IMR-90 (cell line): ENCODE results near the gene CIDEC. TPM values are rescaled to one million over a fixed set of nuclear protein-coding genes. Genes with fewer than 3 reads are reported as not detected.

Experiments
- ATAC-seq: fragments of 200-7000 bp; cut with Tn5 transposase; 2 replicates; pipeline ENCODE4 v1.9.1; 2020; ENCODE audit warnings: low read depth, mild to moderate bottlenecking, moderate library complexity
- BruUV-seq: library from RNA; stranded (reverse); fragments of 400-500 nt; replicated peaks from 2 replicates; lab custom pipeline; 2021; lab: Mats Ljungman, UMichigan
- CTCF ChIA-PET: fragments of 300-600 bp; formaldehyde crosslinking; extraction: SDS; loops from one replicate; lab custom pipeline; 2021; ENCODE audit warnings: antibody characterized with exemption; lab: Yijun Ruan, JAX
- POLR2A ChIA-PET: fragments of 300-600 bp; sonication (Branson Sonifier 250); formaldehyde crosslinking; loops from one replicate; lab custom pipeline; 2022; ENCODE audit warnings: antibody characterized with exemption; ENCODE audit not compliant: unreplicated experiment; lab: Charles Lee
- DNase-seq: peaks from one replicate; pipeline ENCODE4 v3.0.0; 2013
- H2AFZ ChIP-seq: replicated peaks from 2 replicates; pipeline ENCODE3; 2013; ENCODE audit warnings: low read length, mild to moderate bottlenecking; ENCODE audit not compliant: poor library complexity
- H2AK5ac ChIP-seq: 2 replicates; pipeline ENCODE4 v1.6.1; 2013; ENCODE audit warnings: low read depth, low read length, inconsistent platforms
- H2AK9ac ChIP-seq: replicated peaks from 2 replicates; pipeline ENCODE3; 2013; ENCODE audit warnings: mild to moderate bottlenecking, low read depth, low read length, moderate library complexity; ENCODE audit not compliant: poor library complexity
- H2BK120ac ChIP-seq: 2 replicates; pipeline ENCODE4 v1.6.1; 2013; ENCODE audit warnings: low read depth, low read length, inconsistent platforms
- H2BK15ac ChIP-seq: 3 replicates; pipeline ENCODE4 v1.6.1; 2013; ENCODE audit warnings: low read depth, low read length, inconsistent platforms
- H2BK20ac ChIP-seq: 2 replicates; pipeline ENCODE4 v1.6.1; 2013; ENCODE audit warnings: low read depth, mild to moderate bottlenecking, inconsistent platforms, low read length, moderate library complexity
- H2BK5ac ChIP-seq: 2 replicates; pipeline ENCODE4 v1.6.1; 2013; ENCODE audit warnings: mild to moderate bottlenecking, low read depth, low read length, inconsistent platforms; ENCODE audit not compliant: poor library complexity, severe bottlenecking
- H3K14ac ChIP-seq: replicated peaks from 2 replicates; pipeline ENCODE4 v1.6.1; 2013; ENCODE audit warnings: low read depth, low read length, inconsistent platforms
- H3K18ac ChIP-seq: 2 replicates; pipeline ENCODE4 v1.6.1; 2013; ENCODE audit warnings: low read depth, low read length, control low read depth
- H3K23ac ChIP-seq: 2 replicates; pipeline ENCODE4 v1.6.1; 2013; ENCODE audit warnings: low read depth, low read length, inconsistent platforms
- H3K27ac ChIP-seq: 2 replicates; pipeline ENCODE4 v1.5.1; 2013; ENCODE audit warnings: mild to moderate bottlenecking, control low read depth, low read length; ENCODE audit not compliant: insufficient read depth
- H3K27me3 ChIP-seq: 2 replicates; pipeline ENCODE4 v1.6.1; 2013; ENCODE audit warnings: low read length; ENCODE audit not compliant: control insufficient read depth, insufficient read depth
- H3K36me3 ChIP-seq: 2 replicates; pipeline ENCODE4 v1.6.1; 2013; ENCODE audit warnings: low read length, mixed read lengths; ENCODE audit not compliant: control insufficient read depth, insufficient read depth
- H3K4ac ChIP-seq: 2 replicates; pipeline ENCODE4 v1.6.1; 2013; ENCODE audit warnings: low read depth, low read length, inconsistent platforms
- H3K4me1 ChIP-seq: 2 replicates; pipeline ENCODE4 v1.6.1; 2013; ENCODE audit warnings: low read length, mixed read lengths; ENCODE audit not compliant: control insufficient read depth, insufficient read depth
- H3K4me2 ChIP-seq: 2 replicates; pipeline ENCODE4 v1.6.1; 2013; ENCODE audit warnings: low read depth, mild to moderate bottlenecking, control low read depth, low read length, moderate library complexity
- H3K4me3 ChIP-seq: 2 replicates; pipeline ENCODE4 v1.5.1; 2013; ENCODE audit warnings: low read depth, mild to moderate bottlenecking, control low read depth, low read length, moderate library complexity; ENCODE audit not compliant: insufficient read depth
- H3K56ac ChIP-seq: 2 replicates; pipeline ENCODE4 v1.6.1; 2013; ENCODE audit warnings: low read length, inconsistent platforms; ENCODE audit not compliant: insufficient read depth; ENCODE audit errors: extremely low read depth
- H3K79me1 ChIP-seq, 2 experiments: 2 replicates each; pipeline ENCODE4 v1.6.1; 2013; ENCODE audit warnings: low read length in 2 of 2, inconsistent platforms in 1 of 2, low read depth in 1 of 2
- H3K9ac ChIP-seq: 2 replicates; pipeline ENCODE4 v1.6.1; 2013; ENCODE audit warnings: low read depth, low read length, control low read depth
- H3K9me1 ChIP-seq: 2 replicates; pipeline ENCODE4 v1.6.1; 2013; ENCODE audit warnings: low read length, inconsistent platforms; ENCODE audit not compliant: insufficient read depth
- H3K9me3 ChIP-seq: 2 replicates; pipeline ENCODE4 v1.6.1; 2013; ENCODE audit warnings: low read length; ENCODE audit not compliant: control insufficient read depth, insufficient read depth
- H4K20me1 ChIP-seq: 2 replicates; pipeline ENCODE4 v1.6.1; 2013; ENCODE audit warnings: low read length, inconsistent platforms; ENCODE audit not compliant: insufficient read depth
- H4K5ac ChIP-seq: 2 replicates; pipeline ENCODE4 v1.6.1; 2013; ENCODE audit warnings: mild to moderate bottlenecking, low read depth, low read length, control low read depth
- H4K8ac ChIP-seq, 2 experiments: 2 replicates each; pipeline ENCODE4 v1.6.1; 2013; ENCODE audit warnings: low read depth in 2 of 2, low read length in 2 of 2, control low read depth in 1 of 2, inconsistent platforms in 1 of 2
- H4K91ac ChIP-seq: 2 replicates; pipeline ENCODE4 v1.6.1; 2013; ENCODE audit warnings: low read depth, low read length, inconsistent platforms; ENCODE audit not compliant: insufficient read depth
- BHLHE40 ChIP-seq: fragments of 150-350 bp; IDR thresholded peaks from 2 replicates; pipeline ENCODE4 v1.6.1; 2016; ENCODE audit warnings: mild to moderate bottlenecking, low read depth, low read length
- CHD1 ChIP-seq: IDR thresholded peaks from 2 replicates; pipeline ENCODE4 v1.6.1; 2012; ENCODE audit warnings: low read depth, low read length, improper control_type of control experiment
- CTCF ChIP-seq: conservative IDR thresholded peaks from 2 replicates; pipeline ENCODE4 v1.5.1; 2012; ENCODE audit warnings: mild to moderate bottlenecking, low read depth, low read length, improper control_type of control experiment
- ELK1 ChIP-seq: fragments of 150-350 bp; IDR thresholded peaks from 2 replicates; pipeline ENCODE4 v1.6.1; 2016; ENCODE audit warnings: low read depth, mild to moderate bottlenecking, low read length, moderate library complexity, borderline replicate concordance
- FOS ChIP-seq: fragments of 150-350 bp; IDR thresholded peaks from 2 replicates; pipeline ENCODE4 v1.6.1; 2016; ENCODE audit warnings: low read depth, low read length
- MAFK ChIP-seq: IDR thresholded peaks from 2 replicates; pipeline ENCODE4 v1.6.1; 2012; ENCODE audit warnings: low read depth, low read length, improper control_type of control experiment
- MAZ ChIP-seq: IDR thresholded peaks from 2 replicates; pipeline ENCODE4 v1.6.1; 2012; ENCODE audit warnings: low read depth, mild to moderate bottlenecking, low read length, improper control_type of control experiment, moderate library complexity, borderline replicate concordance
- MXI1 ChIP-seq: IDR thresholded peaks from 2 replicates; pipeline ENCODE4 v1.6.1; 2012; ENCODE audit warnings: low read depth, mild to moderate bottlenecking, low read length, moderate library complexity, borderline replicate concordance
- NFE2L2 ChIP-seq: fragments of 150-350 bp; IDR thresholded peaks from 2 replicates; pipeline ENCODE4 v1.6.1; 2016; ENCODE audit warnings: low read depth, mild to moderate bottlenecking, low read length
- POLR2A ChIP-seq: IDR thresholded peaks from 2 replicates; pipeline ENCODE4 v1.6.1; 2012; ENCODE audit warnings: mild to moderate bottlenecking, low read depth, low read length
- RCOR1 ChIP-seq: IDR thresholded peaks from 2 replicates; pipeline ENCODE4 v1.6.1; 2012; ENCODE audit warnings: mild to moderate bottlenecking, low read length, improper control_type of control experiment; ENCODE audit not compliant: insufficient replicate concordance
- USF2 ChIP-seq: fragments of 150-350 bp; IDR thresholded peaks from 2 replicates; pipeline ENCODE4 v1.6.1; 2017; ENCODE audit warnings: mild to moderate bottlenecking, antibody characterized with exemption, low read length, low read depth
- WGBS, 2 experiments: methylation state at CpG; one replicate each; pipeline versions ENCODE4 v1.1.5 to v1.1.7; 2013; ENCODE audit warnings: missing lambda C conversion rate in 2 of 2; ENCODE audit not compliant: insufficient read length in 1 of 2; ENCODE audit errors: extremely low coverage in 2 of 2; 5-methylcytosine and 5-hydroxymethylcytosine counted together
- dilution Hi-C: fragments of 300-500 bp; cut with HindIII; formaldehyde crosslinking; loops from one replicate; pipeline ENCODE4 v1.14.3; 2018; ENCODE audit warnings: low sequenced_read_pairs; ENCODE audit not compliant: unreplicated experiment
- in situ Hi-C: fragments of 300-500 bp; cut with MboI; formaldehyde crosslinking; loops from 3 replicates; pipeline ENCODE4 v1.14.3; 2019; ENCODE audit warnings: low sequenced_read_pairs, inconsistent platforms, mixed read lengths
- intact Hi-C: fragments of 100-400 bp; cut with micrococcal nuclease; formaldehyde crosslinking; loops from 2 replicates; pipeline ENCODE4 v1.10.0; 2022
- polyA plus RNA-seq, 3 experiments: library from polyadenylated mRNA; depleted of rRNA; stranded (reverse); fragments of >200 nt; gene quantifications; 2 replicates each; pipeline ENCODE4 v1.2.3, GENCODE V29; 2012; ENCODE audit warnings: low replicate concordance in 1 of 3
- total RNA-seq: library from RNA; depleted of rRNA; stranded (reverse); fragments of >200 nt; gene quantifications from 2 replicates; pipeline ENCODE4 v1.2.3, GENCODE V29; 2012

Gene CIDEC
- total and polyA plus RNA-seq, 2 of the 4 experiments (the other 2 are of a cell fraction): 0.09 TPM; not detected in 1

GRCh38 chr3:9855594-9855993 lies 24.5 kb downstream of the CIDEC start:
- H3K14ac ChIP-seq: no peak overlapping the region
- H3K9me3 ChIP-seq: no peaks in the 10 kb centered on the region
- H3K27ac ChIP-seq: no peak overlapping the region
- no peak overlapping the region for H2BK20ac ChIP-seq
- CTCF ChIA-PET: interaction anchor here (1.1 kb wide), 1 partner anchor 12 kb away, joined by 3 read pairs; the partner anchor contains the start of gene RPUSD3
- H2AK5ac ChIP-seq: no peak overlapping the region
- no peak overlapping the region for H2BK5ac ChIP-seq
- H4K20me1 ChIP-seq: no peaks in the 10 kb centered on the region
- peaks cover 9% of the 10 kb centered on the region for H3K27me3 ChIP-seq
- no peak overlapping the region for H4K8ac ChIP-seq
- H4K91ac ChIP-seq: no peak overlapping the region
- H3K4me1 ChIP-seq: no peaks in the 10 kb centered on the region
- DNase-seq: no peak
- intact Hi-C loops: no loop called here
- H4K5ac ChIP-seq: no peak overlapping the region
- H3K23ac ChIP-seq: no peak overlapping the region
- H3K79me1 ChIP-seq: no peaks in the 10 kb centered on the region
- H3K4me3 ChIP-seq: no peak overlapping the region
- in situ Hi-C loops: no loop called here
- POLR2A ChIA-PET: no interaction called here
- dilution Hi-C loops: no loop called here
- no peak overlapping the region for H3K4me2 ChIP-seq
- ATAC-seq: no peak
- no peak overlapping the region for H3K4ac ChIP-seq
- no peak overlapping the region for H3K18ac ChIP-seq
- H2AK9ac ChIP-seq: no peak overlapping the region
- H2BK15ac ChIP-seq: no peak overlapping the region
- no peaks in the 10 kb centered on the region for H3K36me3 ChIP-seq
- H3K56ac ChIP-seq: no peak overlapping the region
- H2BK120ac ChIP-seq: no peak overlapping the region
- TF ChIP-seq USF2: no peak
- TF ChIP-seq RCOR1: no peak
- no peak for TF ChIP-seq POLR2A
- TF ChIP-seq BHLHE40: no peak
- no peak for TF ChIP-seq MAZ
- TF ChIP-seq MAFK: no peak
- TF ChIP-seq MXI1: no peak
- no peak for TF ChIP-seq CHD1
- TF ChIP-seq ELK1: no peak
- no peak for TF ChIP-seq FOS
- TF ChIP-seq CTCF: no peak
- TF ChIP-seq NFE2L2: no peak
- no peak overlapping the region for H2AFZ ChIP-seq
- no peak overlapping the region for H3K9ac ChIP-seq
- no TSS peak for BruUV-seq
- no peaks in the 10 kb centered on the region for H3K9me1 ChIP-seq
- no CpG with 5 or more reads among the region's 3 CpGs for WGBS, 2 experiments
